Colonic mucosa (tissue), 4 donors: Measurements from ENCODE around the gene VSTM2B. TPM values are rescaled to one million over a fixed set of nuclear protein-coding genes. Genes with fewer than 3 reads are reported as not detected.

Experiments
- DNase-seq: peaks from one replicate; pipeline ENCODE4 v3.0.0-alpha.2; 2020
- H3K27ac ChIP-seq: fragments of 200-600 bp; one replicate; pipeline ENCODE4 v1.8.0; 2021
- H3K27me3 ChIP-seq: fragments of 200-600 bp; one replicate; pipeline ENCODE4 v1.8.0; 2021
- H3K36me3 ChIP-seq: fragments of 200-600 bp; one replicate; pipeline ENCODE4 v1.8.0; 2021
- H3K4me1 ChIP-seq: fragments of 200-600 bp; one replicate; pipeline ENCODE4 v1.8.0; 2021; ENCODE audit warnings: mild to moderate bottlenecking
- H3K4me3 ChIP-seq: fragments of 200-600 bp; one replicate; pipeline ENCODE4 v1.8.0; 2021
- H3K9ac ChIP-seq, 2 donors: one replicate each; pipeline ENCODE4 v1.7.0; 2013; ENCODE audit warnings: control low read depth in 2 of 2, low read depth in 2 of 2, low read length in 2 of 2
- H3K9me3 ChIP-seq: fragments of 200-600 bp; one replicate; pipeline ENCODE4 v1.8.0; 2021
- intact Hi-C: fragments of 100-400 bp; cut with DNase I; formaldehyde crosslinking; loops from one replicate; pipeline ENCODE4 v1.14.1; 2022
- total RNA-seq, 2 donors: library from RNA; stranded (reverse); fragmentation: NEBNext Ultra II Directional in 1 of 2; extraction: Animal tissue kit (Norgen Biotek cat#: 25700) in 1 of 2; gene quantifications; one replicate each; pipeline ENCODE4 v1.2.1, GENCODE V29; 2021
- TF ChIP-seq, protein P1 (sequence below): fragments of 200-600 bp; IDR thresholded peaks from one replicate; pipeline ENCODE4 v1.8.0; 2022; ENCODE audit warnings: antibody characterized with exemption, mild to moderate bottlenecking
- donor health status: healthy.
- donor health status: DM: no; HTN: no; CAD: no.
- donor health status: DM: no; HTN: no; CAD: no.

The VSTM2B gene
- total RNA-seq, 2 donors from 2014 or later = not detected

DNA sequence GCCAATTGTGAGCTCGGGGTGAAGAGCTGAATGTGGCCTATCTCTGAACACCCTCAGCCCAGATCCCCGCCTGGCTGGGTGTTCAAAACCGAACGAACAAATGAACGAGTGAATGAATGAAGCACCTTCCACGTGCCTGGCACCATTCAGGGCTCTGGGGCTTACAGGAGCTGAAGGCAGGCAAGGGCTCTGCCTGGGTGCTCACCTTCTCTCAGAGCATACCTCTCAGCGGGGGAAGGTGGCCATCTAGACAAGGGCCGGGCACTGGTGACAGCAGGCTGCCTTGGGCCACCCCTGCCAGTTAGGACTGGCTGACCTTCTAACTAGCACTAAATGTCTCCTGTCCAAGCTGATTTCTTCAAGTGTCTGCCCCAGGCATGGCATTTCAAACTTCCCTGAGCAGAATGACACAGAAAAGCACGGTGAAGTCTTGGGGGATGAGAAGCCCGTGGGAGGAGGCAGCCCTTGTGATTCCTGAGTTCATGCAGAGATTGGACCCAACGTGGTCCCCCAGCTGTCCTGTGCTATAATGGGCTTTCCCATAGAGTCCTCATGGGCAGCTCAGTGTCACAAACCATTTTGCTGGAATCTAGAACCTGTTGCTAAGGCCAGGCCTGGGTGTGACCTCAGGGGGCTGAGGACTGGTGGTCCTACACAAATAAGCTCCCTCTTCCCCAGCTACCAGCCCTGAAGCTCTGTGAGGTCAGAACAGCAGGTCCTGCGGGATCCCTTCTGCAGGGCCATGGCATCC, 27.9 kb upstream of the VSTM2B start:
- no peak overlapping the region for H3K9ac ChIP-seq
- no peak for DNase-seq

DNA sequence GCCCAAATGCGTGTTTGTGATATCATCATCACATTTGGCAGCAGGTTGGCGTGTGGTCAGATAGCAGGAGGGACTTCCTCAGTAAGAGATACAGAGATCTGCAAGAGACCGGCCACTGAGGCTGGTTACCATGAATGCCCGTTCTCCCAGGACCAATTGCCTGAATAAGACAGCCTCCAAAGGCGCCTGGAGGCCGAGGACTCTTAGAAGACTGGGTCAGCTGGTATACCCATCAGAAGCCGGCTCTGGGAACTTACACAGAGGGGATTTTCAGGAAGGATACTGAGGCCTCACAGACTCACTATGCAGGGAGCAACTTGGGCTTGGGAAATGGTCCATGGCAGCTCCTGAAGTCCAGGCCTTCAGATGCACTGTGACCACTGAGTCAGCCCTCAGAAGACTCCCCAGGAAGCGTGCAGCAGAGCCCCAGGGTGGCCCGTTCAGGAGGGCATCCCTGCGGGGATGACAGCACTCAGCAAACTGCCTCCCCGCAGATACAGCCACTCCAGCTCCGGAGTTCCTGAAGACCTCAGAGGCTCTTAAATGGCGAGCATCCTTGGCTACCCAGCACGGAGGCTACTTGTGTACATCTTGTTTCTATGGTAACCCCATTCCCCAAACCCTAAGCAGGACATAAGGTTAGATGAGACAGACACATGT, 26.4 kb upstream of the VSTM2B start:
- H3K27me3 ChIP-seq = no peaks in the 10 kb centered on the region
- intact Hi-C loops = no loop called here
- H3K4me1 ChIP-seq = no peaks in the 10 kb centered on the region
- no peaks in the 10 kb centered on the region for H3K36me3 ChIP-seq
- no peak overlapping the region for H3K27ac ChIP-seq
- no peaks in the 10 kb centered on the region for H3K9me3 ChIP-seq
- no peak overlapping the region for H3K4me3 ChIP-seq
- TF ChIP-seq, protein P1, sequence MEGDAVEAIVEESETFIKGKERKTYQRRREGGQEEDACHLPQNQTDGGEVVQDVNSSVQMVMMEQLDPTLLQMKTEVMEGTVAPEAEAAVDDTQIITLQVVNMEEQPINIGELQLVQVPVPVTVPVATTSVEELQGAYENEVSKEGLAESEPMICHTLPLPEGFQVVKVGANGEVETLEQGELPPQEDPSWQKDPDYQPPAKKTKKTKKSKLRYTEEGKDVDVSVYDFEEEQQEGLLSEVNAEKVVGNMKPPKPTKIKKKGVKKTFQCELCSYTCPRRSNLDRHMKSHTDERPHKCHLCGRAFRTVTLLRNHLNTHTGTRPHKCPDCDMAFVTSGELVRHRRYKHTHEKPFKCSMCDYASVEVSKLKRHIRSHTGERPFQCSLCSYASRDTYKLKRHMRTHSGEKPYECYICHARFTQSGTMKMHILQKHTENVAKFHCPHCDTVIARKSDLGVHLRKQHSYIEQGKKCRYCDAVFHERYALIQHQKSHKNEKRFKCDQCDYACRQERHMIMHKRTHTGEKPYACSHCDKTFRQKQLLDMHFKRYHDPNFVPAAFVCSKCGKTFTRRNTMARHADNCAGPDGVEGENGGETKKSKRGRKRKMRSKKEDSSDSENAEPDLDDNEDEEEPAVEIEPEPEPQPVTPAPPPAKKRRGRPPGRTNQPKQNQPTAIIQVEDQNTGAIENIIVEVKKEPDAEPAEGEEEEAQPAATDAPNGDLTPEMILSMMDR = no peak
- H3K9ac ChIP-seq = no peak overlapping the region
- DNase-seq = no peak

More for the DNA sequence above, 27.9 kb upstream of the VSTM2B start:
- no peaks in the 10 kb centered on the region for H3K4me1 ChIP-seq
- TF ChIP-seq, protein P1 = no peak
- H3K27ac ChIP-seq = no peak overlapping the region
- H3K9me3 ChIP-seq = no peaks in the 10 kb centered on the region
- intact Hi-C loops = no loop called here
- no peaks in the 10 kb centered on the region for H3K27me3 ChIP-seq
- H3K4me3 ChIP-seq = no peak overlapping the region
- H3K36me3 ChIP-seq = no peaks in the 10 kb centered on the region

DNA sequence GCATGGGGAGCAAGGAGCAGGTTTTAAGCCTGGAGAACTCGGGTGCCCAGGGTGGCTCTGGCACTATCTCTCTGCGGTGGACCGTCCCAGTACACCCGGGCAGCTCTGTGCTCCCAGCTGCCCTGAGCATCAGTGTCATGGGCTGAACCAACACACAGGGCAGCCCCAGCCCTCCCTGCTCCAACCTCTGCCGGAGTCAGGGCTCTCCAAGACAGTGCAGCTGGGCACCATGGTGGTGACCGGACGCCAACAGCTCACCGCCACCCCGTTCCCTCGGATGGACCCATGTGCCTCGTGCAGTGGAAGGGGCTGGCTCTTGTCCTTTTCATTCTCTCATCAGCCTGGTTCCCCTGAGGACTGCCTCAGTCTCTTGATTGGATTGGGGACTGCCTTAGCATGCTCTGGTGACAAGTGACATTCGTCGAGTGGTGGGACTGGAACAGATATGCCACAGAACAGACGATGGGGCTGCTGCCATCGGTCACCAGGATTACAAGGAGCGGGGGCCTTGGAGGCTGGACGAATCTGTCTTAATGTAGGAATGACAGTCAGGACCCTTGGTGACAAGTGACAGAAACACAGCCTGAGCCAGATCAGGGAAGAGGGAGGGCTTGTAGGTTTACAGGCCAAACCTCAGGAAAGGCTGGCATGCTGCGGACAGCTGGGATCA, 25.7 kb upstream of the VSTM2B start:
- Histone ChIP-seq H3K27me3 (no peaks in the 10 kb centered on the region), H3K9me3 (no peaks in the 10 kb centered on the region), H3K4me1 (no peaks in the 10 kb centered on the region), H3K9ac (no peak overlapping the region), H3K4me3 (no peak overlapping the region), H3K36me3 (no peaks in the 10 kb centered on the region), H3K27ac (no peak overlapping the region)
- TF ChIP-seq, protein P1 = no peak
- DNase-seq = no peak
- intact Hi-C loops = no loop called here

DNA sequence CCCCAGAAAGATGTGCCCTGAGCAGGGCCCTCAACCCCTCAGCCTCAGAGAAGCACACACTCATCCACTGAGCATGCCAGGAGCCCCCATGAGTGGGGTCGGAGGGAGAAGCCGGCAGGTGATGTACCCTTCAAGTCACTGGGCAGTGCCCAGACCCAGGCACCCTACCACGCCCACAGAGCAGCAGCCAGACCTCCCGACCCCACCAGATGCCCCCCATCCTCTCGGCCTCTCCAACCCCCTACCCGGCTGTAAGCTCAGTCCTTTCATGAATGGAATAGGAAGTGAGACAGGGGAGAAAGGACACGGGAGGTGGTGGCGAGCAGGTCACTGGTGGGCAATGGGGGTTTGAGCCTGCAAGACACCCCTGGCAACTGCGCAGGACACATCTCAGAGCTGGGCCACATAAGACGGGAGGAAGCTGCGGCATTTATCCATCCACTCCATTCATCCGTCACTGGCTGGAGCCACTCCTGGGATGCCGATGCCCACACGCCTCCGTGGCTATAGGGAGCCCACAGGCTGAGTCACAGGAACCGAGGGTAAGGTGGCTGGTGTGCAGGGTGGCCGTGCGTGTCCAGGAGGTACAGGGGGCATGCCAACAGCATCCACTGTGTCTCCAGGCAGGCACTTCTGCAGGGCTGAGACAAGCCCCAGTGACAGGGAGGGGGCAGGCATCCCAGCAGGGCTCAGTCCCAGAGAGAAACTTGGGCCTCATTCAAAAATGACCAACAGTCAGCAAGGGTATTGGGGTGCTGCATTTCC, 23.8 kb upstream of the VSTM2B start:
- no peaks in the 10 kb centered on the region for H3K9me3 ChIP-seq
- TF ChIP-seq, protein P1 = no peak
- no peak overlapping the region for H3K9ac ChIP-seq
- no peaks in the 10 kb centered on the region for H3K4me1 ChIP-seq
- H3K27ac ChIP-seq = no peak overlapping the region
- no peak for DNase-seq
- no peaks in the 10 kb centered on the region for H3K36me3 ChIP-seq
- no peak overlapping the region for H3K4me3 ChIP-seq
- no peaks in the 10 kb centered on the region for H3K27me3 ChIP-seq
- intact Hi-C loops = no loop called here

DNA sequence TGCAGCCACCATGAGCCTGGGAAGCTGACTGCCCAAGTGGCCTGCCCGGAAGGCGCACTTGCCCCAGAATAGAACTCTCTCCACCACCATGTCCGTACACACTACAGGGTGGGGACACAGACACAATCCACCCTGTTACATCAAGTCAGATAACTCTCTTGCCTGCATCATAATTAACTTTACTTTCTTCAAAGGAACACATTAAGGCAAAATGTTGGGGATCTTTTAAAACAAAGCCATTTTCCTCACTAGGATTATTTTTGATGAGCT, 23.3 kb upstream of the VSTM2B start:
- H3K4me3 ChIP-seq = no peak overlapping the region
- no peak for DNase-seq
- no peaks in the 10 kb centered on the region for H3K36me3 ChIP-seq
- H3K4me1 ChIP-seq = no peaks in the 10 kb centered on the region
- H3K27me3 ChIP-seq = no peaks in the 10 kb centered on the region
- H3K27ac ChIP-seq = no peak overlapping the region
- no peak overlapping the region for H3K9ac ChIP-seq
- TF ChIP-seq, protein P1 = no peak
- no peaks in the 10 kb centered on the region for H3K9me3 ChIP-seq
- intact Hi-C loops = no loop called here
